Chondrocyte (in vitro differentiated cells): Measurements from ENCODE around the gene SLC22A31. TPM values are rescaled to one million over a fixed set of nuclear protein-coding genes. Genes with fewer than 3 reads are reported as not detected.
"Not testable (repeated sequence)": the region's sequence is repeated elsewhere in the genome, so short reads cannot be mapped to it uniquely, and the experiment has no call there.

Experiments
- DNase-seq: peaks from one replicate; pipeline ENCODE4 v3.0.0; 2021; ENCODE audit warnings: mixed read lengths, low spot score
- H3K27ac Mint-ChIP-seq: one replicate; pipeline ENCODE4 v1.8.0; 2021; ENCODE audit warnings: mild to moderate bottlenecking, moderate library complexity, mixed read lengths; ENCODE audit not compliant: unreplicated experiment
- H3K27me3 Mint-ChIP-seq: 2 replicates; pipeline ENCODE4 v1.8.0; 2021; ENCODE audit warnings: low read depth, mixed read lengths
- H3K36me3 Mint-ChIP-seq: 2 replicates; pipeline ENCODE4 v1.8.0; 2021; ENCODE audit warnings: low read depth, mixed read lengths
- H3K4me1 Mint-ChIP-seq: 2 replicates; pipeline ENCODE4 v1.8.0; 2021; ENCODE audit warnings: low read depth, mild to moderate bottlenecking, mixed read lengths
- H3K4me3 Mint-ChIP-seq: one replicate; pipeline ENCODE4 v1.8.0; 2021; ENCODE audit warnings: mild to moderate bottlenecking, moderate library complexity, mixed read lengths; ENCODE audit not compliant: unreplicated experiment
- H3K9me3 Mint-ChIP-seq: 2 replicates; pipeline ENCODE4 v1.8.0; 2021; ENCODE audit warnings: low read depth, mixed read lengths
- CTCF ChIP-seq: fragments of 200-600 bp; sonication (generic); IDR thresholded peaks from 2 replicates; pipeline ENCODE4 v1.5.0; 2021; ENCODE audit warnings: antibody characterized with exemption, mild to moderate bottlenecking, moderate library complexity
- total RNA-seq: library from RNA; stranded (reverse); gene quantifications from 3 replicates; pipeline ENCODE4 v1.2.1, GENCODE V29; 2021

The SLC22A31 gene
- total RNA-seq, 1 donor from 2014 or later, result 0.40 TPM

GRCh38 chr16:89168381-89169189 is 31.8 kb downstream of the SLC22A31 start:
- Mint-ChIP-seq H3K27ac (no peak overlapping the region), H3K27me3 (peaks cover 12% of the 10 kb centered on the region), H3K36me3 (no peaks in the 10 kb centered on the region), H3K4me1 (peaks cover 14% of the 10 kb centered on the region), H3K9me3 (no peaks in the 10 kb centered on the region), H3K4me3 (no peak overlapping the region)
- TF ChIP-seq CTCF, result peak; percentile 18
- no peak for DNase-seq

- TF ChIP-seq CTCF, result peak; percentile 89
- DNase-seq, result no peak
- no peak overlapping the region for H3K27ac Mint-ChIP-seq
- H3K36me3 Mint-ChIP-seq, result no peaks in the 10 kb centered on the region
- H3K27me3 Mint-ChIP-seq, result peaks cover 12% of the 10 kb centered on the region
- H3K4me3 Mint-ChIP-seq, result no peak overlapping the region
- H3K9me3 Mint-ChIP-seq, result no peaks in the 10 kb centered on the region
- peaks cover 7% of the 10 kb centered on the region for H3K4me1 Mint-ChIP-seq
Measured at GRCh38 chr16:89167425-89167941, 32.9 kb downstream of the SLC22A31 start.

- no peak for TF ChIP-seq CTCF
- Mint-ChIP-seq H3K4me3 (no peak overlapping the region), H3K27ac (no peak overlapping the region), H3K36me3 (no peaks in the 10 kb centered on the region), H3K27me3 (peaks cover 16% of the 10 kb centered on the region), H3K4me1 (peaks cover 5% of the 10 kb centered on the region), H3K9me3 (no peaks in the 10 kb centered on the region)
- no peak for DNase-seq
Measured at GRCh38 chr16:89166696-89167424, 33.5 kb downstream of the SLC22A31 start.

- DNase-seq, H3K4me1 Mint-ChIP-seq, H3K9me3 Mint-ChIP-seq, H3K27ac Mint-ChIP-seq, H3K4me3 Mint-ChIP-seq, H3K36me3 Mint-ChIP-seq: not testable (repeated sequence)
- peaks cover 18% of the 10 kb centered on the region for H3K27me3 Mint-ChIP-seq
Measured at GRCh38 chr16:89165681-89165979, 34.7 kb downstream of the SLC22A31 start.

GRCh38 chr16:89164847-89165680 is 35.3 kb downstream of the SLC22A31 start:
- no peaks in the 10 kb centered on the region for H3K36me3 Mint-ChIP-seq
- TF ChIP-seq CTCF, result no peak
- no peak for DNase-seq
- no peaks in the 10 kb centered on the region for H3K4me1 Mint-ChIP-seq
- H3K9me3 Mint-ChIP-seq, result no peaks in the 10 kb centered on the region
- no peak overlapping the region for H3K27ac Mint-ChIP-seq
- peaks cover 18% of the 10 kb centered on the region for H3K27me3 Mint-ChIP-seq
- no peak overlapping the region for H3K4me3 Mint-ChIP-seq
